T47D (cell line): Measurements from ENCODE around the gene CD4.
"Not testable (repeated sequence)": the region's sequence is repeated elsewhere in the genome, so short reads cannot be mapped to it uniquely, and the experiment has no call there.

Source experiments
- DNase-seq, 2 experiments: peaks; one replicate each; pipeline versions ENCODE4 v3.0.0 to v3.0.0-alpha.2; 2011 to 2012; ENCODE audit warnings: low read depth in 1 of 2, low spot score in 1 of 2
- JUND ChIP-seq: IDR thresholded peaks from 2 replicates; pipeline ENCODE4 v1.6.1; 2012; ENCODE audit warnings: low read depth
- in situ Hi-C: cut with HindIII; loops from 2 replicates; pipeline ENCODE4 v1.10.0; 2016; ENCODE audit warnings: low sequenced_read_pairs, low pct_unique_long_range_greater_than_20kb

The CD4 gene

DNA sequence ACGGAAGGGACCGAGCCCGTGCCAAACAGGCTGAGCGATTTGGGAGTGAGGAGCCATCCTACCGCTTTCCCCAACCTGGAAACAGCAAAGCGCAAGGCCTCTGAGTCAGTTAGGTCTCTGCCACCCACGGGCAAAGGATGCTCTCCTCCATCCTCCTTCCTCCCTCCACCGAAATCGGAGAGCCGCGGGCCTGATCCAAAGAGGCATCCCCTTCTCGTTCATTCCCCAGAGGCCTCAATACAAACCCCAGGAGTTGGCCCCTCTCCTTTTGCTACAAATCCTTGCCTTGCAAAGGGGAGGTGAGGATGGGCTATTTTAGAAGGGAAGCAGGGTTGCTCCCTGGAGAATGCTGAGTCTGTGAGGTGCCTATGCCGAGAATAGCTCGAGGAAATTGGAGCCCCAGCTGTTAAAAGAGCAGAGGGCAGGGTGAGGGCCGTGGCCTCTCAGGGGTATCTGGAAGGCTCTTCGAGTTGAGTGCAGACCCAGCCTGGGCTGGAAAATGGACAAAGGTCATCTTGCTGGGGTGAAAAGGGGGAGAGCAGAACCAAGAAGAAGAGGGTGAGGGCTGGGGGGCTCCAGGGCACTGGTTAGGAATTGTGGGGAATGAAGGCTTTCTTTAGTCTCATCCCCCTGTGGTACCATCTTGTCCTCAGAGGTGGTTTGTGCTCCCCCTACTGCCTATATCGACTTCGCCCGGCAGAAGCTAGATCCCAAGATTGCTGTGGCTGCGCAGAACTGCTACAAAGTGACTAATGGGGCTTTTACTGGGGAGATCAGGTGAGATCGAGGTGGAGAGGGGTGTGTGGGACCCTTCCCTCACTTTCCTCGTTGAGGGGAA lies 79.1 kb downstream of the CD4 start:
- in situ Hi-C loops, result no loop called here
- DNase-seq, result no peak
- no peak for TF ChIP-seq JUND

DNA sequence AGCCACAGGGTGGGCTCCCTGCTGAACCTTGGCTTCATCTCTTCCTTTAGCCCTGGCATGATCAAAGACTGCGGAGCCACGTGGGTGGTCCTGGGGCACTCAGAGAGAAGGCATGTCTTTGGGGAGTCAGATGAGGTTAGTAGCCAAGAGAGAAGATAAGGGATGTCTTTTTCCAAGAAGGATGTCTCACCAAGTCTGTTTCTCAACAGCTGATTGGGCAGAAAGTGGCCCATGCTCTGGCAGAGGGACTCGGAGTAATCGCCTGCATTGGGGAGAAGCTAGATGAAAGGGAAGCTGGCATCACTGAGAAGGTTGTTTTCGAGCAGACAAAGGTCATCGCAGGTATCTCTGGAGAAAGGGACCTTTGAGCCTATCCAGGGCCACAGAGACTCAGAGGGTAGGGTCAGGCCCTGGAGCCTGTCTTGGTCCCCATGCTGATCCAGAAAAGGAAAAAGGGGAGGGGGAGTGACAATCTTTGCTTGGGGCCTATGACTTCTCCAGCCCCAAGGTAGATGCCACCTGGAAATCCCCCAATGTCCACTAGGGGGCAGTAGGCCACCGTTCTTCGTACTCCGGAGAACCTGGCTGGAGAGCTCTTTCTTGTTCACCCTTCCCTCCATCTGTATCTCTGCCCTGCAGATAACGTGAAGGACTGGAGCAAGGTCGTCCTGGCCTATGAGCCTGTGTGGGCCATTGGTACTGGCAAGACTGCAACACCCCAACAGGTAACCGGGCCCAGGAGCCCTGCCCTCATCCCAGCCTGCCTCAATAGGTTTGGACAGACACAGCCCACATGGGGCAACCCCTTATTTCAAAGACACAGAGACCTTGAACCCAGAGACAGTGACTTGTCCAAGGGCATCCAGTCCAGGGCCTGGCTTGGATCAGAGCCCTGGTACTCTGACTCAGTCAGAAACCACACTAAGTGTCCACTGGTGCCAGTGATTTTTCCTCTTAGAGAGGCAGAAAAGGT lies 80.0 kb downstream of the CD4 start:
- peak; percentile 18 to 65 for DNase-seq
- in situ Hi-C loops, result no loop called here
- TF ChIP-seq JUND, result no peak

GRCh38 chr12:6870304-6870703 lies 81.0 kb downstream of the CD4 start:
- DNase-seq, in situ Hi-C loops: not testable (repeated sequence)
